Hypothalamus (tissue), 51 donors: ENCODE results near the gene FAM20B.
"Not testable (repeated sequence)": the region's sequence is repeated elsewhere in the genome, so short reads cannot be mapped to it uniquely, and the experiment has no call there.

Experiments
- DNase-seq, 51 donors: peaks; one replicate each; lab custom pipeline; 2025; lab: John Stamatoyannopoulos, UW

Gene FAM20B

GRCh38 chr1:179023946-179024650 is 1.6 kb upstream of the FAM20B start:
- no peak for DNase-seq

DNA sequence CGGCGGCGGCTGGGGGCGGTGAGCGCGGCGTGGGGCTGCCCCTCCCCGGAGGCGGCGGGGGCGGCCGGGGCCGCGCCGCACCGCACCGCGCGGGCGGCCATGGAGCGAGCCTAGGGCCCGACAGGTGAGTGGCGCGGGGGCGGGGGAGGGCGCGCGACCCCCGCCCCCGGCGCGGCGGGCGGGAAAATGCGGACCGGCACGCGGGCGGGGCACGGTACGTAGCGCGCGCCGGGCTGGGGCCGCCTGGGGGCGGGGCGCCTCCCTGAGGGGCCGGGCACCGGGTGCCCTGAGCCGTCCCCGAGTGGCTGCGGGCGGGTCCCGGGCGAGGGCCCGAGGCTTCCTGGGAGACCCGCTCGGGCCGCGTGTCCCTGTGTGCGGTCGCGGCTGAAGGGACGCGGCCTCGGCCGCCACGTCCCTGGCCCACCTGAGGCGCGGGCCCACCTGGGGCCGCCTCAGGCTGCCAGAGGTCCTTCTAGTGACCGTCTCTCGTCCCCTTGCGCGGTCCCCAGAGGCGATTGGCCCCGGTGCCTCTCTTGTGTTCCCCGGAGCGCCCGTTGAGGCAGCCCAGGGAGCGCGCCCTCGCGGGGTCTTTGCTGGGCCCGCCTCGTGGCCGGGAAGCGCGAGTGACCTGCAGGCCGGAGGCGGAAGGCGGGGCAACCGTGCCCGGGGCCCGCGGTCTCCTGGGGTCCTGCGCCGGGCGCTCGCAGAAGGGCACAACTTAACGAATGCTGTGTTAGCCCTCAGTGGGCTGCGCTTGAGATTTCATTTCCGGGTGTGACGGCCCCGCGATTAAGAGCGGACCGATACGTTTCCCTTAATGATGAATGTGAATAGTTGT is 500 bp downstream of the FAM20B start:
- DNase-seq, result peak in 44 of 51 donors; percentile 11 to 82 (median 65)

DNA sequence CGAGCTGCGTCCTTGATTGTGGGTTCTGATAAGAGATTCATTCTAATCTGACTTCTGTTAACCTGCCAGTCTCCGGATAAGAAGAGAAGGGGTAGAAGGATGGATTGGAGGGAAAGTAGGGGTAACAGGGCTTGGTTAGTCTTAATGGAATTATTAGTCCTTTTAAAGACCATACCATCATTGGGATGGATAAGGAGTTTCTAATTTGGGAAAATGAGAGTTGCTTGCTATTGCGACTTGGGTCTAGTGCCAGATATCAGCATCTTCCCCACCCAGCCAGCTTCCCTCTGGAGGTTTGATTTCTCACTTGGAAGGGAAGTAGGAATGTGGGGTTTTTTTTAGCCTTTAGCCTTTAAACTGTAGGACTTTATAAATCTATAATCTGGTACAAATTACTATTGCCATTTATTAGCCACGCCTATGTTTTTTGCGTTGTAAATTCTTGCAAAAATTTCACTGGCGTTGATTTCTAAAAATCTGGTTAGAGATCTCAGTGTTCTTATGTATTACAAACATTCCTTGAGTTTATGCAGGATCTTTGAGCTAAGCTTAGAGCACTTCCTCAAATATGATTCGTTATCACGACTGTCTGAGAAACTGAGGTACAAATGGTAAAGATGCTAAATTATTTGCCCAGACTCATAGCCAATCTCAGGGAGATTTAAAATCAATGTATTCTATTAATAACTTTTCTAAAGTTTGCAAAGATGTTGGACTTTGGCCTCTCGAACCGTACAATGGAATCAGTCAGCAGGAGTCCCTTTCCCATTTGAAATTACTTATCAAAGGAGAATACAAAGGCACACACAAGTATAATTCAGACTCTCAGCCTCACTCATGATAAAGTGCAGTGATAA is 1.3 kb downstream of the FAM20B start:
- peak in 1 of 51 donors; percentile 60 for DNase-seq

DNA sequence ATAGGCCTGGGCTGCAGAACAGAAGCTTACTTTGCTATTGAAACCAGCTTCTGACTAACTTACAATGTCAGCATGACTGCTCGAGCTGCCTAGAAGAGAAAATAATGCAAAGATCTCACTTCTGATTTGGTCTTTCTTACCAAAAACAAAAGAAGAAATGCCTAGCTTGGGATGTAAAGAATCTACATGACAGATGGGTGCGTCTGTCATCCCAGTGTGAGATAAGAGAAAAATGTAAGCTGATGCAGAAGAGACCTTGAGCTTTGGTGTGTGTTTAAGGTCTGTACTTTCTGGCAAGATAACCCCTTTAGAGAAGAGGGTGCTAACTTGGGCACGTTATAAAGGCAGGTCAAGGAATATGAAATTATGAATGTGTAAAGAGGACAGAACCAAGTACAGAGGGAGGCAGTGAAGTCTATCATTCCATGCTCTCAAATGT is 3.6 kb downstream of the FAM20B start:
- DNase-seq, result no peak

GRCh38 chr1:179030130-179030529 is 4.4 kb downstream of the FAM20B start:
- no peak for DNase-seq

DNA sequence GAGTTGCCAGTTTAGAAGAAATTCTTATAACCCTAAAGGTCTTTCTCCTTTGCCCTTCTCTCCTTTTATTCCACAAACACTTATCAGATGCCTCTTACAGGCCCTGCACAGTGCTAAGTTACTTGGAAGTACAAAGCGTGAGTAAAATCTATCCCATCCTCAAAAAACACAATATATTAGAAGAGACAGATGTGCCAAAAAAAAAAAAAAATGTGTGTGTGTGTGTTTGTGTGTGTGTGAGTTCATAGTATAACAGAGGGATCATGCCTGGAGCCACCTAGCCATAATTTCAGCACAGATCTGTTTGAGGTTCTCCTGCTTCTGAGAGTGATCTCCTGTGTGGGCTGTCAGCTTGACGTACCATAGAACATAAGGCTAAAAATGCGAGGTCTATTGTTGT is 5.0 kb downstream of the FAM20B start:
- no peak for DNase-seq

DNA sequence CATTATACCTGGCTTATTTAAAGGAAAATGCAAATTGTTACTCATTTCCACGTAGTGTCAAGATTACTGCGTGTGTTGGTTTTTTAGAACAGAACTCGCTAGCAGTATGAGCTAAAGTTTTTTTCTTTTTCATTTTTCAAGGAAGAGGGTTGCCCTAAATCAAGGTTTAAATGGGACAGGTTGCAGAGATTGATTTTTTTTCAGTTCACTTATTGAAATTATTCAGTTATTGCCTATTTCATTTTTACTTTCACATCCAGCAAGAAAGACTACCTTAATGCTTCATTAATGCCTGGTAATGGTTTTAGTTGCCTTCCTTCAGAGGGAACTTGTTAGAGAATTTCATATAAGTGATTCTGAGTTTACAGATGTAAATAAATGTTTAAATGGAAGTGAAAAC is 5.6 kb downstream of the FAM20B start:
- DNase-seq, result no peak

DNA sequence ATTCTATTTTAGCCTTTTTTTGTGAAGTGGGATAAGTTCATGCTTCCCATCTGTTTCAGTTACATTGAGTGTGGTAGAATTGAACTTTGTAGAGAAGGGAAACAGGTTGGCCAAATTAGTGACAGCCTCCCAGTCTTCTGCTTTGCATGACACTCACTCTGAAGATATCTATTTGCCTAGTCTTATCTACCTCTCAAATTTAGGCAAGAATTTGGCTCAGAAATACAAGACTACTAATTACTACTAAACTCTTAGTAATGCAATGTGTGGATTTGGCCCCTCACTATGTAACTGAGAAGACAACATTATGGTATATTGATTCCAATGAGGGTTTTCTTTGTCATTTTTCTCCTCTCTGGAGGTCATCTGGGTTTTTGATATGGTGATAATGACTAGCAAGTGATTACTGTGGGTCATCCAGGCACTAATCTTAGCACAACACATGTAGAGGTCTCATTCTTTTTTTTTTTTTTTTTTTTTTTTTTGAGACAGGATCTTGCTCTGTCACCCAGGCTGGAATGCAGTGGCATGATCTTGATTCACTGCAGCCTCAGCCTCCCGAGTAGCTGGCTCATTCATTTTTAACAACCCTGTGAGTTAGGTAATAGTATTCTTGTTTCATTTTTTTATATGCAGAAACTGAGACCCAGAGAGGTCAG is 6.3 kb downstream of the FAM20B start:
- DNase-seq, result no peak

- DNase-seq, result no peak
Measured at GRCh38 chr1:179034720-179035119, 9.0 kb downstream of the FAM20B start.

GRCh38 chr1:179036844-179037465 is 11.3 kb downstream of the FAM20B start:
- no peak for DNase-seq

- no peak for DNase-seq
Measured at GRCh38 chr1:179038528-179039281, 13.0 kb downstream of the FAM20B start.

DNA sequence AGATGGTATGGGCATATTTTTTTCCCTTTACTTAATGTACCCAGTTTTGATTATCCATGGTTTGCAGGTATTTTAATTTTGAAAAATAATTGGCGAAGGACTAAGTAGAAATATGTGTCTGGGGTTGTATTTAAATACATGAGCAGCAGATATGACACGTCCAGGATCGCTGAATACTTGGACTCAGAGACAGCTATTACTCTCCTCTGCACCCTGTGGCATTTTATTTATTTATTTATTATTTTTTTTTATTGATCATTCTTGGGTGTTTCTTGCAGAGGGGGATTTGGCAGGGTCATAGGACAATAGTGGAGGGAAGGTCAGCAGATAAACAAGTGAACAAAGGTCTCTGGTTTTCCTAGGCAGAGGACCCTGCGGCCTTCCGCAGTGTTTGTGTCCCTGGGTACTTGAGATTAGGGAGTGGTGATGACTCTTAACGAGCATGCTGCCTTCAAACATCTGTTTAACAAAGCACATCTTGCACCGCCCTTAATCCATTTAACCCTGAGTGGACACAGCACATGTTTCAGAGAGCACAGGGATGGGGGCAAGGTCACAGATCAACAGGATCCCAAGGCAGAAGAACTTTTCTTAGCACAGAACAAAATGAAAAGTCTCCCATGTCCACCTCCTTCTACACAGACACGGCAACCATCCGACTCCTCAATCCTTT is 13.9 kb downstream of the FAM20B start:
- not testable (repeated sequence) for DNase-seq

GRCh38 chr1:179040175-179040551 is 14.5 kb downstream of the FAM20B start:
- not testable (repeated sequence) for DNase-seq

GRCh38 chr1:179042087-179042486 is 16.4 kb downstream of the FAM20B start:
- DNase-seq, result no peak

DNA sequence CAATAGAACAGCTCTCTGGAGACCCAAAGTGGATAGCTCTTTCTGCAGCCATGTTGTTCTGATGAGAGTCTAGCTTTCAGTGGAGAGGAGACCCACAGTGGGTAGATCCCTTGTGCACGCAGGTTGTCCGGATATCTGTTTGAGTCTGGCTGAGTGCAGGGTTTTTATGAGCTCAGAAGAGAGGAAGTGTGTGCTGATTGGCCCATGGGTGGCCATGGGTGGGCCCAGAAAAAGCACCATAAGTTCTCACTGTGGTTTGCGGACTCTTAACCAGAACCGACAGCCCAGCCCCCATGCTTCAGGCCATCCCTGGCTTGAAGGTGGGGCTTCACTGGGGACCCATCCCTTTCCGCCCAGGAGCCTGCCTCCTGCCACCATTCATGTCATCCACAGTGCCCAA is 17.0 kb downstream of the FAM20B start:
- DNase-seq, result no peak

DNA sequence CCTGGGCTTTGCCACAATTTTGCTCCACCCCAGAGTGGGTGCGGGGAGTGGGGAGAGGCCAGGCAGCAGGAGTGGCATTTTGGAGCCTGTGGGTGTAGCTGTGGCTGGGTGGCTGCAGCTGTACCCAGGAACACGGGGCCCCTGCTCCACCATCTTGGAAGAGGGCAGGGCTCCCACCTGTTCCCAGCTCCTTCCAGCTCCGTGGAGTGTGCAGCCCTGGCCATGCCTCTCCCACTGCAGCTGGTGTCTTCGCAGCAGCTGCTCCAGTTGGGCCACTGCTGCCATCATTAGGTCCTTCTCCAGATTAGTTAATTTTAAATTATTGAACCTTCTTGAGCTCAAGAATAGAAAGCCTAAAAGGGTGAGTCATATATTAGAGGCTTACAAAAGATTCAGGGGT is 17.6 kb downstream of the FAM20B start:
- DNase-seq, result no peak

DNA sequence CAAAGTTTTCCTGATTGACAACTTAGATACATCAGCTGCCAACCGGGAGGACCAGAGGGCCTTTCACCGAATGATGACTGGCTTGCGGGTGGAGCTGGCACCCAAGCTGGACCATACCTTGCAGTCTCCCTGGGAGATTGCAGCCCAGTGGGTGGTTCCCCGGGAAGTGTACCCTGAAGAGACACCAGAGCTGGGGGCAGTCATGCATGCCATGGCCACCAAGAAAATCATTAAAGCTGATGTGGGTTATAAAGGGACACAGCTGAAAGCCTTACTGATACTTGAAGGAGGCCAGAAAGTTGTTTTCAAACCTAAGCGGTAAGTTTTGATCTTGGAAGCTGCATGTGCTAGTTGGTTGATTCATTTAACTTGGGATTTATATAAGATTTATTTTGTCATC is 18.2 kb downstream of the FAM20B start:
- no peak for DNase-seq

- DNase-seq, result no peak
Measured at GRCh38 chr1:179046808-179047635, 21.3 kb downstream of the FAM20B start.
